IMR-90 (cell line): ENCODE results near the gene CERS6.

Experiments
- CEBPB ChIP-seq: IDR thresholded peaks from 2 replicates; pipeline ENCODE4 v1.6.1; 2012; ENCODE audit warnings: low read depth, low read length, improper control_type of control experiment
- CHD1 ChIP-seq: IDR thresholded peaks from 2 replicates; pipeline ENCODE4 v1.6.1; 2012; ENCODE audit warnings: low read depth, low read length, improper control_type of control experiment
- CTCF ChIP-seq: conservative IDR thresholded peaks from 2 replicates; pipeline ENCODE4 v1.5.1; 2012; ENCODE audit warnings: mild to moderate bottlenecking, low read depth, low read length, improper control_type of control experiment
- MAZ ChIP-seq: IDR thresholded peaks from 2 replicates; pipeline ENCODE4 v1.6.1; 2012; ENCODE audit warnings: low read depth, mild to moderate bottlenecking, low read length, improper control_type of control experiment, moderate library complexity, borderline replicate concordance
- NFE2L2 ChIP-seq: fragments of 150-350 bp; IDR thresholded peaks from 2 replicates; pipeline ENCODE4 v1.6.1; 2016; ENCODE audit warnings: low read depth, mild to moderate bottlenecking, low read length
- POLR2A ChIP-seq: IDR thresholded peaks from 2 replicates; pipeline ENCODE4 v1.6.1; 2012; ENCODE audit warnings: mild to moderate bottlenecking, low read depth, low read length
- RAD21 ChIP-seq: IDR thresholded peaks from 2 replicates; pipeline ENCODE4 v1.6.1; 2012; ENCODE audit warnings: low read length, improper control_type of control experiment
- TF ChIP-seq, protein P1 (sequence below): fragments of 150-350 bp; IDR thresholded peaks from 2 replicates; pipeline ENCODE4 v1.6.1; 2017; ENCODE audit warnings: mild to moderate bottlenecking, antibody characterized with exemption, low read length, low read depth

- TF ChIP-seq CTCF (no peak), RAD21 (no peak), POLR2A (no peak), NFE2L2 (no peak), CHD1 (no peak), CEBPB (no peak), MAZ (no peak)
- TF ChIP-seq, protein P1, sequence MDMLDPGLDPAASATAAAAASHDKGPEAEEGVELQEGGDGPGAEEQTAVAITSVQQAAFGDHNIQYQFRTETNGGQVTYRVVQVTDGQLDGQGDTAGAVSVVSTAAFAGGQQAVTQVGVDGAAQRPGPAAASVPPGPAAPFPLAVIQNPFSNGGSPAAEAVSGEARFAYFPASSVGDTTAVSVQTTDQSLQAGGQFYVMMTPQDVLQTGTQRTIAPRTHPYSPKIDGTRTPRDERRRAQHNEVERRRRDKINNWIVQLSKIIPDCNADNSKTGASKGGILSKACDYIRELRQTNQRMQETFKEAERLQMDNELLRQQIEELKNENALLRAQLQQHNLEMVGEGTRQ: no peak
These were observed 347.0 kb downstream of the CERS6 start for GRCh38 chr2:168802859-168803725.
